GM19025 (cell line): ENCODE results near the gene GDI2.
"Not testable (repeated sequence)": the region's sequence is repeated elsewhere in the genome, so short reads cannot be mapped to it uniquely, and the experiment has no call there.

ENCODE experiments used
- ATAC-seq: cut with Tn5 transposase; IDR thresholded peaks from one replicate; pipeline ENCODE4 v1.9.1; 2021; ENCODE audit warnings: mild to moderate bottlenecking, low read depth, moderate library complexity; ENCODE audit not compliant: unreplicated experiment

The GDI2 gene

DNA sequence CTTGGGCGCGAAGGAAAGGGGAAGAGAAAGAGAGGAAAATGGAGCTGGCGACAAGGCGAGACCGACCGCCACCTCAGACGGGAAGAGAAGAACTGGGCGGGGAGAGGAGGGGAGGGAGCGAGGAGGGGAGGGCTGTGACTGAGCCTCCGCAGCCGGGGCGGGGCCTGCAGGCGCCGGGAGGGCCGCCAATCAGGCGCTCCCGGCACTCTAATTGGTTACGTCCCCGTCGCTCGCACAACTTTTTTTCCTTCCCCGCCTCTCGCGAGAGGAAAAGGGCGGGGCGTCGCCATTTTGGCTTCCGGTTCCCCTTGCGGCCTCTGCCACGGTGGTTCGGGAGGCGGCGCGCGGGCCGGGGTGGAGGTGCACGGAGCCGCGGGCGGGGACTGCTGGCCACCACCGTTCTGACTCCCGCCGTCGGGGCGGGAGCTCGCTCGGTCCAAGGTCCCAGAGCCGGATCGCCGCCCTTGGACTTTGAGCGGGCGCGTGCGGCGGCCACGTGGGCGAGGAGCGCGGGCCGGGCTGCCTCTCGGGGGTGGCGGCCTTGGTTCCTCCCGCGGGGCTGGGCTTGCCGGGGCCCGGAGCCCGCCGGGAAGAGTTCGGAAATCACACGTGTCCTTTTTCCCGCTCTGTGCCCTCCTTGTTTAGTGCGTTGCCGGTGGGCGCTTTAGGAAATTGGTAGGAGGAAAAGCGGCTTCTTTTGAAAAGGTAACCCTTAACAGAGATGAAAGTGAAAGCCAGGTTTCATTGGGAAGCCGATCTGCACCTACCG lies at the start of gene GDI2:
Gene GDI2 (minus strand): TSS at position 94 of the 769 bp plus-strand sequence. CDS start 176 bp downstream, outside the sequence.
- ATAC-seq, result peak; percentile 78

DNA sequence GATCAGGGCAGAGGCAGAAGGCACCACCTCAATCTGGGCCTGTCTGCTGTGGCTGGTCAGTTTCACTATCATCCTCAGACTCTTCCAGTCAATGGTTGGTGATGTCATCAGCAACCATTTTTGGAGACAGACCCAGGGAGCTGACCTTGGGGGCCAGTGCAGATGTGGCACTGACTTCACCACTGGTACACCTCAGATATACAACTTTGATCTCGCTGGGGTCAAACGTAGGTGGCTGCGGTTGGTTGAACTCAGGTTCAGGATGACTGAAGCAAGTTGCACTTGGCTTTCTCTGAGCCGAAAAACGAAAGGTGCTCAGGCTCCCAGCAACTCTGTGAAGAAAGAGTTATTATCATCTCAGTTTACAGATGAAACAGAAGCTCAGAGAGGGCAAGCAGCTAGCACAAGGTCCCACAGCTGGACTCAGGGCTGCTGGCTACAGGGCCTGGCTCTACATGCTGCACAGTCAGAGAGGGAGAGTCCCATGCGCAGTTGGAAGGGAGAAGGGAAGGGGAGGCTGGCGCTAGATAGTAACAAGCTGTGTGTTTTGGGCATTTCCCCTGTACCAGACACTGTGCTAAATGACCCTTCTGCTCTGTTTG lies 49.2 kb upstream of the GDI2 start:
- peak; percentile 95 for ATAC-seq

- ATAC-seq, result no peak
Measured at GRCh38 chr10:5860066-5860465, 46.8 kb upstream of the GDI2 start.

DNA sequence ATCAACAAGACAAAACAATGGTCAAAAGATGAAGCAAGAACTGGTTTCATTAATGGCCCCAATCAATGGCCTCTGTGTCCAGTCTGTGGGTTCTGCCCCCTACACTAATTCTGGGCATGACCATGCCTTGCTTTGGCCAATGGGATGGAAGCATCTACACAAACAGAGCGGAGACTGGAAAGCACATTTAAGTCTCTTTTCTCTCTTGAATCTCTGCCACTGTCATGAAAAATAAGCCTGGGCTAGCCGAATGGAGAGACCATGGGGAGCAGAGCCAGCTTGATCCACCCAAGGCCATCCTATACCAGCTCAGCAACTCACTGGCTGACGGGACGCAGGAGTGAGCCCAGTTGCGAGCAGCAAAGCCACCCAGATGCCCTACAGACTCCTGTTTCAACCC lies 45.6 kb upstream of the GDI2 start:
- ATAC-seq, result no peak

DNA sequence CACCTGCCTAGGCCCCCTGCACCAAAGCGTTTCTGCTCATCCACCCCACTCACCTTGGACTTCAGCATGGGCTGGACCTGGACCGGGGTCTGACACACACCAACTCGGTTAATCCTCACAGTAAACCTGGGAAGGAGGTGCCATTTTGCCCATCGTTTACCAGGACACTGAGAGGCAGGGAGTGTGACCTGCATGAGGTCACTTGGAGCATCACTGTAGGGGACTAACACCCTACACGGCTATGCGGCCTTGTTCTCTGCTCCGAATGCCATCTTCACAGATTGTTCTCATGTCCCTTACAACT lies 43.4 kb upstream of the GDI2 start:
- ATAC-seq, result no peak

- no peak for ATAC-seq
Measured at GRCh38 chr10:5855979-5856700, 42.9 kb upstream of the GDI2 start.

GRCh38 chr10:5854131-5854475 lies 40.9 kb upstream of the GDI2 start:
- ATAC-seq, result no peak

- ATAC-seq, result not testable (repeated sequence)
Measured at GRCh38 chr10:5846667-5847066, 33.4 kb upstream of the GDI2 start.

DNA sequence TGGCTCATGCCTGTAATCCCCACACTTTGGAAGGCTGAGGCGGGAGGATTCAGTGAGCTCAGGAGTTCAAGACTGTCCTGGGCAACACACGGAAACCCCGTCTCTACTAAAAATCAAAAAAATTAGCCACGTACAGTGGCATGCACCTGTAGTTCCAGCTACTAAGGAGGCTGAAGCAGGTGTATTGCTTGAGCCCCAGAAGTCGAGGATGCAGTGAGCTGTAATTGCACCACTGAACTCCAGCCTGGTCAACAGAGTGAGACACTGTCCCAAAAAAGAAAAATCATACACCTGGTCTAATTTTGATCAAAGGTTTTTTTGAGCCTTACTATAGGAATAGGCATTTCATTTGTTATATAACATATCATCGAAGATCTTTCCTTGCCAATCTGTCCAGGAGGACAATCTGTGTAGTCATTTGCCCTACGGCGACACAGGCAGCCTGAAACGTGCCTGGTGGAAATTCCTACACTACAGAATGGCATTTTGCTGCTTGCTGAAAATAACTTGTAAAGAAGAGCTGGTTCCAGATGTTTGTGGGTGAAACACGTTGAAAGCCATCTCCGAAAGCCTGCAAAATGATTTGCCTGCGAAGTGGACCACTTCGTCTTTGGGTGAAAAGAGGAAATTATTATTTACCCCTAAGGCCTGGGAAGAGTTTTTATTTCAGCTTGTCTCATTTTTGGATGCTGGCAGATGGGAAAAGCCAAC lies 31.3 kb upstream of the GDI2 start:
- ATAC-seq, result no peak

DNA sequence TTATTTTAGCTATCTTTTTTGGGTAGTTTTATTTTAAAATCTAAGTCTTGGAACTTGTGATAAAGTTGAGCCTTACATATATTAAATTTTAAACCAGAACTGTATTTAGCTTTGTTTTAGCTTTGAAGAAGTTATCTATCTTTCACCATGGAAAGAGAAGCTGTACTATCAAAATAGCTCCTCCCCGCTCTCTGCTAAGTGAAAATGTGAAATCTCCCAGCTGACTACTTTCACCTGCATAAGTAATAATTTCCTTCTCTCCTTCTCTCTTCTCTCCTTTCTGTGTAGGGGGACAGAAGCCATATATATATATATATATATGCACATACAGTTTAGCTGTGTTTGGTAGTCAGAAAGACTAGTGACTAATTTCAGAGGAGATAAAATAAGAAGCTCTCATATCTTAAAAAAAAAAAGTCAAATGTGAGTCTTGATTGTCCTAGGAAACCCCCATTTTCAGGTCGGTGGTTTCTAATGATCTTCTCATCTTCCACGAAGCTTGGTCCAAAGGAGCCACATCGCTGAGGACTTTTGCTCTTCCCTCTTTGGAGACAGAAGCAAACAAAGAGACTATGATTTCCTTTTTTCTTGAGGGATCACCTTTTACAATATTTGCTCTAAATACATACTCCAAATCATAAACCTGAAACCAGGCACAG lies 30.6 kb upstream of the GDI2 start:
- no peak for ATAC-seq

- ATAC-seq, result no peak
Measured at GRCh38 chr10:5841965-5842364, 28.7 kb upstream of the GDI2 start.

- peak; percentile 84 for ATAC-seq
Measured at GRCh38 chr10:5840314-5841307, 27.4 kb upstream of the GDI2 start.

DNA sequence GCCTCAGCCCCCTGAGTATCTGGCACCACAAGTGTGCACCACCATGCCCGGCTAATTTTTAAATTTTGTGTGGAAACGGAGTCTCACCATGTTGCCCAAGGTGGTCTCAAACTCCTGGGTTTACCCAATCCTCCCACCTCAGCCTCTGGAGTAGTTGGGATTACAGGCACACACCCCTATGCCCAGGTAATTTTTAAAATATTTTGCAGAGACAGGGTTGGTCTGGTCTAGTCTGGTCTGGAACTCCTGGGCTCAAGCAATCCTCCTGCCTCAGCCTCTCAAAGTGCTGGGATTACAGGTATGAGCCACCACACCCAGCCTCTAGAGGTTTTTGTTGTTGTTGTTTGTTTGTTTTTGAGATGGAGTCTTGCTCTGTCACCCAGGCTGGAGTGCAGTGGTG lies 22.9 kb upstream of the GDI2 start:
- not testable (repeated sequence) for ATAC-seq

GRCh38 chr10:5835446-5836095 lies 22.3 kb upstream of the GDI2 start:
- ATAC-seq, result no peak

- ATAC-seq, result no peak
Measured at GRCh38 chr10:5833814-5834213, 20.6 kb upstream of the GDI2 start.

GRCh38 chr10:5832946-5833345 lies 19.7 kb upstream of the GDI2 start:
- no peak for ATAC-seq

- ATAC-seq, result no peak
Measured at GRCh38 chr10:5831446-5831782, 18.2 kb upstream of the GDI2 start.

DNA sequence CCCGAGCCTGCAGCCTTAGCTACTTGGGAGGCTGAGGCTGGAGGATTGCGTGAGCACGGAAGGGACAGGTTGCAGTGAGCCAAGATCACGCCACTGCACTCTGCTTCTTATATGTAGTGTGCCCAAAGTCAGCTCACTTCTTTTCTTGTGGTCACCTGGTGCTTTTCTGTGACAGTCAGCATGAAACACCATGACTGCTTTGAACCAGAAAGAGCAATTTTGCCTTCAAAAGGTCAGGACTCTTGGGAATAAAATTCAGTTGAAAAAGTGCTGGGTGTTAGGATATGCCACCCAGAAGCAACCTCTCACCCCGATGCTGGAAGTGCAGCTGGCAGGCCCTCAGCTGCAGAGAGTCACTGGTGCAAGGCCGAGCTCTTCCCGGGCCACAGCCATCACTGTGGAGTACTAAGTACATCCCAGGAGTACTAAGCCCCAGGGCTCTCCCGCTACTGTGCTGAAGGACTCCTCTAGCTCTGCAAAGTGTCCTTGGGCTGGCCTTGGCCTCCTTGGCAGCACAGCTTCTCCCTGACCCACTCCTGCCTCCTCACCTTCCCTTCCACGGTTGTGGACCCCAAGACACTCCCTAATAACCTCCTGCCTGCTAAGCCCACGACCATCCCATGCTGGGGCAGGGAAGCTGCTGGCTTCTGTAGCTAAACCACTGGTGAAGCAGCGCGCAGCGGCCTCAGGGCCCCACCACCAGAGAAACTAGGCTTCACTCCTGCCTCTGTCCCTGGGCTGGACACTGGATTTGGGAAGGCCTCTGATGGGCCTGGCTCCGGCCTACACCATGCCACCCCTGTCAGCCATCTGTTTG lies 17.6 kb upstream of the GDI2 start:
- no peak for ATAC-seq
